ENCODE data around the gene ALDH8A1. TPM values are rescaled to one million over a fixed set of nuclear protein-coding genes. Genes with fewer than 3 reads are reported as not detected.

The ALDH8A1 gene
- total and polyA plus RNA-seq, 2 of the 8 experiments (the other 6 are each of a cell fraction or from before 2014, with no cell fraction given), result 0.08 to 0.28 TPM

- TF ChIP-seq BCL11A (IDR thresholded peaks at IDR 0.05; ENCODE audit: low read depth in 2 of 2, low read length in 2 of 2) (no peak), KDM1A (IDR thresholded peaks at IDR 0.05; ENCODE audit: borderline replicate concordance, low read length) (no peak)
Measured at GRCh38 chr6:134979142-134979541, 29.2 kb upstream of the ALDH8A1 start (continued).
